ENCODE data around the gene IZUMO2. TPM values are rescaled to one million over a fixed set of nuclear protein-coding genes. Genes with fewer than 3 reads are reported as not detected.

IZUMO2 gene
- not detected in 2 replicates for total RNA-seq (2014; rRNA removed; shearing (Covaris generic); ENCODE audit: low replicate concordance)

GRCh38 chr19:50162988-50163387 lies at the start of gene IZUMO2:
IZUMO2 (minus strand) TSS chr19:50163281; CDS start chr19:50163194, 87 bp downstream.
- no peaks in the 10 kb centered on the region for H3K36me3 ChIP-seq
- H3K27me3 ChIP-seq, result 0 out of 2 replicates have a peak, but pooled peaks cover 4% of the 10 kb centered on the region
- no peaks in the 10 kb centered on the region; the same call in 1 of the 2 replicates for H3K9me3 ChIP-seq
- DNase-seq, result no peak
- H3K4me3 ChIP-seq, result no peak within 1 kb of the TSS

DNA sequence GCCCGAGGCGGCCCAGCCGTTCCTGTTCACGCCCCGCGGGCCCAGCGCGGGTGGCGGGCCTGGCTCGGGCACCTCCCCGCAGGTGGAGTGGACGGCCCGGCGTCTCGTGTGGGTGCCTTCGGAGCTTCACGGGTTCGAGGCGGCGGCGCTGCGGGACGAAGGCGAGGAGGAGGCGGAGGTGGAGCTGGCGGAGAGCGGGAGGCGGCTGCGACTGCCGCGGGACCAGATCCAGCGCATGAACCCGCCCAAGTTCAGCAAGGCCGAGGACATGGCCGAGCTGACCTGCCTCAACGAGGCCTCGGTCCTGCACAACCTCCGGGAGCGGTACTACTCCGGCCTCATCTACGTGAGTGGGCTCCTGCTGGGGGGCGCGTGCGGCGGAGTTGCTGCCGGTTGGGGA lies 47.3 kb upstream of the IZUMO2 start:
- no peak for DNase-seq
- Histone ChIP-seq H3K36me3 (no peaks in the 10 kb centered on the region), H3K9me3 (0 out of 2 replicates have a peak, but pooled peaks cover 4% of the 10 kb centered on the region), H3K4me3 (no peak overlapping the region), H3K27me3 (peaks cover 12% of the 10 kb centered on the region)

- H3K9me3 ChIP-seq, result 0 out of 2 replicates have a peak, but pooled peaks cover 4% of the 10 kb centered on the region
- no peak for DNase-seq
Measured at GRCh38 chr19:50209131-50209530, 46.0 kb upstream of the IZUMO2 start.

DNA sequence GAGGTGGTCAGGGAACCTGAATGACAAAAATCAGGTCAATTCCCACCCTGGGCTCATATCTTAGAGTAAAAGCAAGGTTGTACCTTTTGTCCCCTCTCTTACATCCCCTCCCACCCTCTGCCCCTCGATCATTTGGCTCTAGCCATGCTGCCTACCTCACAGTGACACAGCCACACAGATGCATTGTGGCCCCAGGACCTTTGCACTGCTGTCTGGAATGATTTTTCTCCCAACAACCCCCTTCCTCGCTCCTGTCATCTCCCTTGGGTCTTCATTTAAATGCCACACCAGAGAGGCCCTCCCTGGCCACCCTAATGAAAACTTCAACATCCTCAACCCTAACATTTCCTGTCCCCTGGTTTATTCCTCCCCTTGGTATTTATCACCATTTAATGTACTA lies 44.6 kb upstream of the IZUMO2 start:
- no peak for DNase-seq
- Histone ChIP-seq H3K9me3 (0 out of 2 replicates have a peak, but pooled peaks cover 4% of the 10 kb centered on the region), H3K27me3 (no peaks in the 10 kb centered on the region), H3K4me3 (no peak overlapping the region), H3K36me3 (no peaks in the 10 kb centered on the region)

More at GRCh38 chr19:50209131-50209530, 46.0 kb upstream of the IZUMO2 start:
- H3K4me3 ChIP-seq, result no peak overlapping the region
- no peaks in the 10 kb centered on the region for H3K36me3 ChIP-seq
- H3K27me3 ChIP-seq, result no peaks in the 10 kb centered on the region

GRCh38 chr19:50206191-50206590 lies 43.1 kb upstream of the IZUMO2 start:
- Histone ChIP-seq H3K9me3 (0 out of 2 replicates have a peak, but pooled peaks cover under 1% of the 10 kb centered on the region), H3K27me3 (no peaks in the 10 kb centered on the region), H3K4me3 (no peak overlapping the region), H3K36me3 (no peaks in the 10 kb centered on the region)
- DNase-seq, result no peak

- Histone ChIP-seq H3K36me3 (no peaks in the 10 kb centered on the region), H3K4me3 (no peak overlapping the region), H3K9me3 (no peaks in the 10 kb centered on the region), H3K27me3 (no peaks in the 10 kb centered on the region)
- no peak for DNase-seq
Measured at GRCh38 chr19:50205681-50206138, 42.6 kb upstream of the IZUMO2 start.

DNA sequence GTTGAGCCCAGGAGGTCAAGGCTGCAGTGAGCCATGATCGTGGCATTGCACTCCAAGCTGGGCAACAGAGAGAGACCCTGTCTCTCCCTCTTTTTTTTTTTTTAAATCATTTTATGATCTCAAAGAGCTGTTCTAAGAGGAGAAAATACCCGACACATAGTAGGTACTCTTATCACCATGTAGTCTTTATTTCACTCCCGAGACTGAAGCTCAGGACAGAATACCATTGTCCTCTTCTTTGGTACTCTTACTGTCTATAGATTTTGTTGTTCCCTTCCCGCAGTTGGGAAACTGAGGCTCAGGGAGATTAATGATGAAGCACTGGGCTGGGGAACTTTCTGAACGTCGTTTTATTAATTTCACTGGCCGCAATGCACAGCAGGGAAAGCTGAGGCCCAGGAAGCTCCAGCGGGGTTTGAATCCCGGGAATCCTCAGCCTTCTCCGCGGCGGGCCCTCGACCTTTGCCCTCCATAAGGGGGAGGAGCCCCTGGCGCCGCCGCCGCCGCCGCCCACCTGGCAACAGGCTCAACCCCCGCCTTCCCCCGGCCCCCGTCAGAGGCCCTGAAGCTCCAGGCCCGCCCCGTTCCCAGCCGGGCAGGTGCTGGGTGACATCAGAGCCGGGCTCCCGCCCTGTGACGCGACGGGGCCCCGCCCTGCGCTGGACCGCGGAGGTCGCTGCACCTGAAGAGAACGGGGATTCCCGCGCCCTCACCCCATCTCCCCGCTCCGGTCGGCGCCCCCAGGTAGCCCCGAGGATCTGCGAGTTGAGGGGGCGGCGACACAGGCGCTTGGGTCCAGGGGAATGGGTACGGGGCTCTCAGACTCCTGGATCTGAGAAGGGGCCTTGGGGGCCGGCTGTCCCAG lies 42.0 kb upstream of the IZUMO2 start:
- Histone ChIP-seq H3K4me3 (no peak overlapping the region), H3K27me3 (no peaks in the 10 kb centered on the region), H3K9me3 (no peaks in the 10 kb centered on the region), H3K36me3 (no peaks in the 10 kb centered on the region)
- DNase-seq, result no peak

DNA sequence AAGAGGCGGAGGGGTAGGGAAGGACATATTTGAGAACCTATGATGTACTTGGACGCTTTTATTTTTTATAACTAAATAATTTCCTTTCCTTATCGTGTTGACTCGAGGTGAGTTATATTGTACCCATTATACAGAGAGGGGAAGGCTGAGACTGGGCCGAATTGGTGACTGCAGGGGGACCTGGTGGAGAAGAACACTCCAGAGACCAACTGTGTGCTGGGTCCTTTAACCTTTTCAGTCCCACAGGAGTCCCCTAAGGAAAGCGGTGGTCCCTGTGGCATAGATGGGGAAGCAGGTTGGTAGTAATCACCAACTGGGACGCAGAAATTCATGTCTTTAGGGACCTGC lies 41.0 kb upstream of the IZUMO2 start:
- H3K9me3 ChIP-seq, result no peaks in the 10 kb centered on the region
- H3K27me3 ChIP-seq, result peaks cover 5% of the 10 kb centered on the region; the same call in 1 of the 2 replicates
- no peak overlapping the region for H3K4me3 ChIP-seq
- H3K36me3 ChIP-seq, result no peaks in the 10 kb centered on the region
- DNase-seq, result no peak

GRCh38 chr19:50203281-50204080 lies 40.4 kb upstream of the IZUMO2 start, which contains the start of gene MYH14:
MYH14 (plus strand) TSS chr19:50203622; CDS start chr19:50210366, 6,744 bp downstream.
- Histone ChIP-seq H3K4me3 (no peak within 1 kb of the TSS), H3K27me3 (peaks cover 8% of the 10 kb centered on the region; the same call in 1 of the 2 replicates), H3K9me3 (no peaks in the 10 kb centered on the region), H3K36me3 (no peaks in the 10 kb centered on the region)
- peak; percentile 27 for DNase-seq

DNA sequence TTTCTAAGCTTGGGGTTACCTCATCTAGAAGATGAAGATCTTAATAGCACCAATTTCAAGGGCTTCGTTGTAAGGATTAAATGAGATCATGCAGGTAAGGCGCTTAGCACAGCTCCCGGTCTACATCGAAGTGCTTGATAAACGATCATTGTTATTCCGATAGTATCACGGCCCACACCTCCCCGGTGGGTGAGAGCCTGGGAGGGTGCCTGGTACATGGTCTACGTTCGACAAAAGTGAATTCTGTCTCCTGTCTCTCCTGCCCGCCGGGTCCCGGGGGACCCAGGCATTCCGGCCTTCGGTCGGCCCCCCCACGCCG lies 39.8 kb upstream of the IZUMO2 start:
- H3K27me3 ChIP-seq, result peaks cover 8% of the 10 kb centered on the region; the same call in 1 of the 2 replicates
- no peak for DNase-seq

DNA sequence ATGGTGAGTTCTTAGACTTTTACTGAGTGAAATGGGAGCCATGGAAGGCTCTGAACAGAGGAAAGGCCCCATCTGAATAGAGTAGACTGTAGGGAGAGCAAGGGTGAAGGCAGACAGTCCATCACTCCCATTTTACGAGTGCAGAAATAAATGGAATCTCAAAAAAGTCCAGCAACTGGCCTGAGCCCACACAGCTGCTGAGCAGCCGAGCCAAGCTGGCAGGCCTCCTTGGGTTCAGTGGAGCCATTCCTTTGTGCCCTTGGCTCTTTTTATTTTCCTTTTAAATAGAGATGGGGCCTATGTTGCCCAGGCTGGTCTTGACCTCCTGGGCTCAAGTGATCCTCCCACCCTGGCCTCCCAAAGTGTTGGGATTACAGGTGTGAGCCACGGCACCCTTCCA lies 39.3 kb upstream of the IZUMO2 start:
- no peak for DNase-seq
- H3K9me3 ChIP-seq, result no peaks in the 10 kb centered on the region

More for the DNA sequence above, 39.8 kb upstream of the IZUMO2 start:
- no peaks in the 10 kb centered on the region for H3K9me3 ChIP-seq
- no peaks in the 10 kb centered on the region for H3K36me3 ChIP-seq
- no peak overlapping the region for H3K4me3 ChIP-seq

GRCh38 chr19:50199259-50199555 lies 36.1 kb upstream of the IZUMO2 start:
- no peaks in the 10 kb centered on the region for H3K9me3 ChIP-seq
- H3K27me3 ChIP-seq, result peaks cover 19% of the 10 kb centered on the region; the same call in 1 of the 2 replicates
- no peak for DNase-seq
- no peak overlapping the region for H3K4me3 ChIP-seq
- H3K36me3 ChIP-seq, result no peaks in the 10 kb centered on the region

More for the DNA sequence above, 39.3 kb upstream of the IZUMO2 start:
- Histone ChIP-seq H3K36me3 (no peaks in the 10 kb centered on the region), H3K4me3 (no peak overlapping the region), H3K27me3 (peaks cover 8% of the 10 kb centered on the region; the same call in 1 of the 2 replicates)

- no peaks in the 10 kb centered on the region for H3K9me3 ChIP-seq
- no peak for DNase-seq
- peaks cover 22% of the 10 kb centered on the region; the same call in 1 of the 2 replicates for H3K27me3 ChIP-seq
- H3K36me3 ChIP-seq, result no peaks in the 10 kb centered on the region
- H3K4me3 ChIP-seq, result no peak overlapping the region
Measured at GRCh38 chr19:50198431-50199258, 35.6 kb upstream of the IZUMO2 start.

DNA sequence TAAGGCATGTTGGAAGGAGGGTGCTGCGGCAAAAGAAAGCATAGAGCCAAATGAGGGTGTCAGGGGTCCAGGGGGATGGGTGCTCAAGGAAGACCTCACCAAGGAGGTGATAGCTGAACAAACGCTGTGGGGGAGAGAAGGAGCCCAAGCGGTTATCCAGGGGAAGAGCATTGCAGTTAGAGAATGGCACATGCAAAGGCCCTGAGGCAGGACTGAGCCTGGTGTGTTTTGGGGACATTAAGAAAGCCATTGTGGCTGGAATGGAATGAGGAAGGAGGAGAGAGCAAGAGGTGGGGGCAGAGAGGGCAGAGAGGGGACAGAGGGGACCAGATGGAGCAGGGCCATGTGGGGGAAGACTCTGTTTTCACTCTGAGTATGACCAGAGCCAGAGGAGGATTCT lies 34.3 kb upstream of the IZUMO2 start:
- H3K36me3 ChIP-seq, result no peaks in the 10 kb centered on the region
- H3K9me3 ChIP-seq, result no peaks in the 10 kb centered on the region
- no peak for DNase-seq

DNA sequence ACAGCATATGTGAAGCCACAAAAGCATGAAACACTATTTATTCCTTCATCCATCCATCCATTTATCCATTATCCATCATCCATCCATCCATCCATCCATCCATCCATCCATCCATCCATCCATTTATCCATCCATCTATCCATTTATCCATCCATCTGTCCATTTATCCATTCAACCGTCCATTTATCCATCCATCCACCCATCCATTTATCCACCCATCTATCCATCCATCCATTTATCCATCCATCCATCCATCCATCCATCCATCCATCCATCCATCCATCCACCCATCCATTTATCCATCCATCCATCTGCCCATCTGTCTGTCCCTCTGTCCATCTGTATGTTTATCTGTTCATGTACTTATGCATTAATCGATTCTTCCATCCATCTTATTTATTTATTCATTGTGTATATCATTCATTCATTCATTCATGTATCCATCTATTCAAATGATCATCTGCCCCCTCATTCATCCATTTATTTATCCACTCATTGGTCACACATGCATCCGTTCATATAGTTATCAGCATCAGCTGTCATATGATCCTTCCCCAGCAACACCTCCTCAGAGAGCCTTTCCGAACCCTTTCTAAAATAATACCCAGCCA lies 33.3 kb upstream of the IZUMO2 start:
- H3K9me3 ChIP-seq, result no peaks in the 10 kb centered on the region
- H3K27me3 ChIP-seq, result peaks cover 22% of the 10 kb centered on the region; the same call in 1 of the 2 replicates
- DNase-seq, result no peak
- no peaks in the 10 kb centered on the region for H3K36me3 ChIP-seq
- no peak overlapping the region for H3K4me3 ChIP-seq

More for the DNA sequence above, 34.3 kb upstream of the IZUMO2 start:
- peaks cover 22% of the 10 kb centered on the region; the same call in 1 of the 2 replicates for H3K27me3 ChIP-seq
- H3K4me3 ChIP-seq, result no peak overlapping the region

DNA sequence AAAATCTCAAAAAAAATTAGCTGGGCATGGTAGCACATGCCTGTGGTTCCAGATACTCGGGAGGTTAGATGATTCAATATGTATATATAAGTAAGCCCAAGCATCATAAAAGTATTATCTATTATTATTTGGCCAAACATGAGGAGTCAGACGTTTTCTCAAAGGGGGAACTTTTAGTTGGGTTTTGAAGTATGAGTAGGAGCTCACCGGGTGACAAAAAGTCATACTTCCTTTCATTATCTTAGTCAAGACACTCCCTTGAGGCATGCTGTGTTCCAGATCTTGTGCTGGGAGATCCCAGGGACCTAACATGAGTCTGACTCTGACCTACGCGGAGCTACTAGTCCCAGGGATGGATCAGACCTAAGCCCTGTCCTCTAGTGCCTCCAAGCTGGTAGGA lies 32.1 kb upstream of the IZUMO2 start:
- no peaks in the 10 kb centered on the region for H3K9me3 ChIP-seq
- H3K4me3 ChIP-seq, result no peak overlapping the region
- no peak for DNase-seq
- H3K36me3 ChIP-seq, result no peaks in the 10 kb centered on the region
- H3K27me3 ChIP-seq, result peaks cover 29% of the 10 kb centered on the region
